Erythroblast (primary cell): ENCODE measurements around the gene MAP4K1.

Experiments used
- GATA1 ChIP-seq: IDR thresholded peaks from 2 replicates; pipeline ENCODE4 v1.6.1; 2011; ENCODE audit warnings: low read depth, mild to moderate bottlenecking, control low read depth, low read length, moderate library complexity
- POLR2A ChIP-seq: IDR thresholded peaks from 2 replicates; pipeline ENCODE4 v1.6.1; 2011; ENCODE audit warnings: mild to moderate bottlenecking, low read length

DNA sequence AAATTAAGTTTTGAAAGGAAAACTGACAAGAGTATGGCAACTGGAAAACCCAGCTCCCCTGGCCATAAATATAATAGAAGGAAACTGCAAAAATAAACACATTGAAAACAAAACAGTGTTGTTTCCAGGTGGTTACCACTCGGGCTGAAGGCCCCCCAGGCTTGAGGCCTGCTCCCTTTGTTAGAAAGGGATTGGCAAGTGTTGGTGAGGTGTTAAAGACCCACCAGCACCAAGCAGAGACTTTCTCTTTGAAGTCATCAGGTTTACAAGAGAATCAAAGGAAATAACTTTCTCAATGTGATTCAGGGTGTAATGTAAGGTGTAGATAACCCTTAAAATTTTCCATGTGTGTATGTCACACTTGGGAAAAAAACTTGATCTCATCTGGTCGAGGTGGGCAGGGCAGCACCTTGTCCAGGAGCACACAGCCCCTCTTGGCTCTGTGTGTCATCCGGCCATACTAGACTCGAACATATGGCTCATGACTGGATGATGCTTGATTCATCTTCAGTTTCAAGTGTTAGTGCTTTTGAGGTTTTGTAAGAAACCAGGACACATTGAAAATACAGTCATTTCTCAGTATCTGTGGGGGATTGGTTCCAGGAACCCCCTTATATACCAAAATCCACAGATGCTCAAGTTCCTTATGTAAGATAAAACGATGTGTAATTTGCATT lies 37.5 kb upstream of the MAP4K1 start:
- TF ChIP-seq POLR2A, result no peak
- no peak for TF ChIP-seq GATA1
